ENCODE measurements around the gene ERBB3.
"Not testable (repeated sequence)": the region's sequence is repeated elsewhere in the genome, so short reads cannot be mapped to it uniquely, and the experiment has no call there.

The ERBB3 gene

GRCh38 chr12:56110571-56110970 lies 30.6 kb downstream of the ERBB3 start:
- no peak for DNase-seq (ENCODE audit: low read depth in 2 of 2)

GRCh38 chr12:56114084-56114483 lies 34.1 kb downstream of the ERBB3 start:
- no peak for DNase-seq (ENCODE audit: low read depth in 2 of 2)

GRCh38 chr12:56115329-56115728 lies 35.4 kb downstream of the ERBB3 start:
- DNase-seq (ENCODE audit: low read depth in 2 of 2) = no peak

- peak; percentile 90 to 92 for DNase-seq (ENCODE audit: low read depth in 2 of 2)
These were observed 36.5 kb downstream of the ERBB3 start, which contains the start of gene RPL41 for GRCh38 chr12:56116267-56117081. RPL41 (plus strand) TSS chr12:56116633.

GRCh38 chr12:56117082-56117706 lies 37.2 kb downstream of the ERBB3 start:
- not testable (repeated sequence) for DNase-seq (ENCODE audit: low read depth in 2 of 2)

GRCh38 chr12:56117778-56118687 lies 38.1 kb downstream of the ERBB3 start, which contains the start of gene ZC3H10:
ZC3H10 (plus strand) TSS chr12:56118266; CDS start chr12:56120563, 2,297 bp downstream.
- DNase-seq (ENCODE audit: low read depth in 2 of 2) = peak; percentile 95 to 97

- no peak for DNase-seq (ENCODE audit: low read depth in 2 of 2)
These were observed 38.9 kb downstream of the ERBB3 start for GRCh38 chr12:56118688-56119357.

GRCh38 chr12:56119361-56119796 lies 39.4 kb downstream of the ERBB3 start:
- peak; percentile 41 to 51 for DNase-seq (ENCODE audit: low read depth in 2 of 2)

GRCh38 chr12:56120158-56120846 lies 40.3 kb downstream of the ERBB3 start:
- DNase-seq (ENCODE audit: low read depth in 2 of 2) = no peak

- no peak for DNase-seq (ENCODE audit: low read depth in 2 of 2)
These were observed 41.4 kb downstream of the ERBB3 start for GRCh38 chr12:56121204-56121870.

- no peak for DNase-seq (ENCODE audit: low read depth in 2 of 2)
These were observed 42.7 kb downstream of the ERBB3 start for GRCh38 chr12:56122637-56123036.

GRCh38 chr12:56124133-56124532 lies 44.2 kb downstream of the ERBB3 start:
- DNase-seq (ENCODE audit: low read depth in 2 of 2) = no peak

- DNase-seq (ENCODE audit: low read depth in 2 of 2) = no peak
These were observed 46.8 kb downstream of the ERBB3 start for GRCh38 chr12:56126732-56127239.

- no peak for DNase-seq (ENCODE audit: low read depth in 2 of 2)
These were observed 47.5 kb downstream of the ERBB3 start for GRCh38 chr12:56127485-56127887.

- peak; percentile 91 to 93 for DNase-seq (ENCODE audit: low read depth in 2 of 2)
These were observed 48.1 kb downstream of the ERBB3 start, which contains the start of gene ESYT1 for GRCh38 chr12:56127888-56128669. ESYT1 (plus strand) TSS chr12:56128267; CDS start chr12:56128320, 53 bp downstream.

- DNase-seq (ENCODE audit: low read depth in 2 of 2) = no peak
These were observed 48.8 kb downstream of the ERBB3 start for GRCh38 chr12:56128670-56129205.

- DNase-seq (ENCODE audit: low read depth in 2 of 2) = peak; percentile 24 to 50
These were observed 49.4 kb downstream of the ERBB3 start for GRCh38 chr12:56129206-56129941.

GRCh38 chr12:56129942-56130495 lies 50.1 kb downstream of the ERBB3 start:
- no peak for DNase-seq (ENCODE audit: low read depth in 2 of 2)

Measured in activated CD4-positive, alpha-beta T cell treated with anti-CD3 and anti-CD28 coated beads for 24 hours (primary cell).